NCI-H748 (cell line): ENCODE results near the gene PGA4.
"Not testable (repeated sequence)": the region's sequence is repeated elsewhere in the genome, so short reads cannot be mapped to it uniquely, and the experiment has no call there.

Experiments used
- DNase-seq: peaks from one replicate; lab custom pipeline; 2025; ENCODE audit not compliant: unreplicated experiment; lab: John Stamatoyannopoulos, UW

PGA4 gene

DNA sequence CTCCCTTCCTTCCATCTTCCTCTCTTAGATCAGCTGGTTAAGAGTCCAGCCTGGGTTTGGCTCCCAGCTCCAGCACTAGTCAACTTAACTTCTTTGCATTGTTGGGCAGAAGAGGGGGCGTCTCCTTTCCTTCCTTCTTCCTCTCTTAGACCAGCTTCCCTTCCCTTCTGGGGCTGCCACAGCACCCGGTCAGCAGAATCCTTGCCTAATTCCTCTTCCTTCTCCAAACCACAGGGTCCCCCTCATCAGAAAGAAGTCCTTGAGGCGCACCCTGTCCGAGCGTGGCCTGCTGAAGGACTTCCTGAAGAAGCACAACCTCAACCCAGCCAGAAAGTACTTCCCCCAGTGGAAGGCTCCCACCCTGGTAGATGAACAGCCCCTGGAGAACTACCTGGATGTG lies 18.3 kb upstream of the PGA4 start:
- DNase-seq = not testable (repeated sequence)

DNA sequence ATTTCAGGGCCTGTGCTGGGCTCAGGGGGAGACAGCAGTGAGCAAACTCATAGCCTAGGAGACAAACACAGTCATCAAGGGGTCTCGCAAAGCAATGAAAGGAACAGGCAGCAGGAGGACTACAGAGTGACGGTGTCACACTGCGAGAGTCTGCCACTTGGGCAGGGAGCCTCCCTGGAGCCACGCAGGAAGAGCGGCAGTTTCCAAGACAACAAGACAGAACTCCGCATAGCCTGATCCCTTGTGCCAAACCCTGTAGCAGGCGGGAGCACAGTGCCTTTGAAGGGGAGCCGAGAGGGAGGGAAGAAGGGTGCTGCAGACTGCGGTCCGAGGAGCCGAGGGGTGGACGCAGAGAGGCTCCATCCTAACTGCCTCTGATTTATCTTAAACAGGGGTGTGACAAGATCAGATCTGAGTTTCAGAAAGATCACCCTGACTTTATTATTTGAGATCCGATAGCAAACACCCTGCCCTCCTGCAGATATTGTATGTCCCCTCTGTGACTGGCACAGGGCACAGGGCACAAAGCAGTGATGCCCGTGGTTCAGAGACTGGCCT lies 17.6 kb upstream of the PGA4 start:
- DNase-seq = not testable (repeated sequence)

DNA sequence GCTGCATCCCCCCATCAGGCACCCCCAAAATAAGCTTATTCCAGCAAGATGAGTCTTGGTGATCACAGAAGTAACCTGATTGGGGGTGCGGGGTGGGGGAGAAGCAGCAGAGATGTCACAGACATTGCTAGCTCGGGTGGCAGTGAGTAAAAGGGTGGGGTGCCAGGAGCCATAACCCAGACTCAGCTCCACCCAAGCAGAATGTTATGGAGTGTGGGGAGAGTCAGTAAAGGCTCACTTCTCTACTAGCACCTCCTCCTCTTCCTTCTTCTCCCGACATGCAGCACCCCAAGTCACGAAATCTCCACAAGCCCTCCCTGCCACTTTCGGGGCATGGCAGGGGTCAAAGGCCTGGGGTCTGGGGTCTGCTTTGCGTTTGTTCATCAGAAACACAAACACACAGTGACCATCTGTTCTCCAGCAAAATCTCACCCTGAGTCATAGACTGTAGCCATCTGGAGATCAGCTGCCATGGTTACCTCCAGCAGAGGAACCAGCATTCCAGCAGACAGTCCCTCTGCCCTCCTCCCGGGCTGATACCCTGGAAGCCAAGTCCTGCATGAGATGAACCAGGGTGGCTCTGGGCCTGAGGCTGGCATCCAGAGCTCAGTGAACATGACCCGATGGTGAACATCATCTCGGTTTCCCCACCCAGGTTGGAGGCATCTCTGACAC lies 14.4 kb upstream of the PGA4 start:
- DNase-seq = not testable (repeated sequence)

DNA sequence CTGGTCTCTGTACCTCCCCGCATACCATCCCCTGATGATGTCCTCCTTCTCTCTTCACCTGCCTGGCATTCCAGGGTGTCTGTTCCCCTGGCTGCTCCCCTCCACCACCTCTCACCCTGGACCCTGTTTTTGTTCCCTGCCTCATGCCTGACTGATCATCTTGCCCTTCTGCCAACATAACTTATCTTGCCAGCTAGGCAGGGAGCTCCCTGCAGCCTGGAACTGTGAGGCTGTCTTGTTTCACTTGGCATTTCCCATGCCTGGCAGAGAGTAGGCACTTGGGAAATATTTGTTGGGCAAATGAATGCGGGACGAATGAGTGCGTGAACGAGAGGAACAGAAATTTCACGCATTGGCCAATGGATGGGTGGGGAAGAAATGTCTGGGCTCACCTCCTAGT lies 11.5 kb upstream of the PGA4 start:
- DNase-seq = not testable (repeated sequence)

DNA sequence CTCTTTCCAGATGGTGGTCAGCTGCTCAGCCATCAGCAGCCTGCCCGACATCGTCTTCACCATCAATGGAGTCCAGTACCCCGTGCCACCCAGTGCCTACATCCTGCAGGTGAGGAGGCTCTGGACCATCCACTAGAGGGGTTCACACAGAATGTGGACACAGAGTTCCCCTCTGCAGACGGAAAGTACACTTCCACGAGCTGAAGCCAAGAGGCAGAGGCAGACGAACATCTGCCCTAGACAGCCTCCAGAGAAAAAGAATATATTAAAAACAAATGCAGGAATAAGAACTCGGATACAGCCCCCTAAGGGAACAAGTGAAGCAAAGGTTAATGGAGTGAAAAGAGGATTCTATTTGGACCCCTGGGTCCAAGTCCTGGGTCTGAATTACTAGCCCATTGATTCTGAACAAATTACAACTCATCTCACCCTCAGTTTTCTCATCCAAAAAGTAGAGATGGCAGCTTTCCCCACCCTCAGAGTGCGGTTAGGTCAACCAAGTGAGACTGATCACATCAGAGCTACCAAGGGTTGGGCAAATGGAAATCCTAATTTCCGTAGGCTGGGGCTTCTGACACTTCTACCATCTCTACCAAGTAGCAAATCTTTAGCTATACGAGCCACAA lies 10.7 kb upstream of the PGA4 start:
- not testable (repeated sequence) for DNase-seq

DNA sequence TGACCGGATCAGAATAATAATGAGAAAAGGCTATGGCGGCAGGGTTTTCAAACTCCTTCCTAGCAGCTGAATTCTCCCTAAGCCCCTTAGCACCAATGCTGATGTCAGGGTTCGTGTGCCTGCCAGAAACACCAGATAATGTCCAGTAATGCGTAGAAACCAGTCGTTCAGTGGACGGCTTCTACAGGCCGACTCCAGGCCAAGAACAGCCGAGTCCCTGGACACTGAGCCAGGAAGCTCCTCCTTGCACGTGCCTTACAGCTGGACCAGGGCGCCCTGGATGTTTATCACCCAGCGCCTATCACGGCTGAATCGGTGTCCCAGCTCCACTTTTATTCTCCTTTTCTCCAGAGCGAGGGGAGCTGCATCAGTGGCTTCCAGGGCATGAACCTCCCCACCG lies 9.9 kb upstream of the PGA4 start:
- not testable (repeated sequence) for DNase-seq

DNA sequence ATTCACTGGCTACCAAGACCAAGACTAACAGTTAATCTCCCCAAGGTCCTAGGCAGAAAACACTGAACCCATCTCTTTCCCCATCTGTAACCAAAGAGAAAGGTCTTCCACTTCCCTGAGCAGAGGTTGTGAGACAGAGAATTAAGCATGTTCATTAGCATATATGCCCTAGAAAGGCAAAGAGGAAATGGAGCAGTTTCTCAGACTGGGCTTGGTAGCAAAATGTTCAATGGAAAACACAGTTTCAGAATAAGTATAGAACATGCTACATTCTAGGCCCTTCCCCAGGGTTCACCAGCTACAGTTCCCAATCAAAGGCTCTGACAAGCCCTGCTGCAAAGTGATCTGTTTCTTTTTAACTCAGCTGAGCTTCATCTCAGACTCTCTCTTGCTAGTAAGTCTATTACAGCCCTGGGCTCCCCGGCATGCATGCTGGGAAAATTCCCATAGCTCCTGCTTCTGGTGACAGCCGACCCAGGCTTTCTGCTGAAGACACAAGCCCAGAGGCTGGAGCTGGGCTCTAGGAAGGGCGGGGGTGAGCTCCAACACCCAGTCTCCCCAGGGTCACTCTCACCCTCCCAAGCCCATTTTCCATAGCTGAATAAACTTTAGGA lies 8.3 kb upstream of the PGA4 start:
- not testable (repeated sequence) for DNase-seq

DNA sequence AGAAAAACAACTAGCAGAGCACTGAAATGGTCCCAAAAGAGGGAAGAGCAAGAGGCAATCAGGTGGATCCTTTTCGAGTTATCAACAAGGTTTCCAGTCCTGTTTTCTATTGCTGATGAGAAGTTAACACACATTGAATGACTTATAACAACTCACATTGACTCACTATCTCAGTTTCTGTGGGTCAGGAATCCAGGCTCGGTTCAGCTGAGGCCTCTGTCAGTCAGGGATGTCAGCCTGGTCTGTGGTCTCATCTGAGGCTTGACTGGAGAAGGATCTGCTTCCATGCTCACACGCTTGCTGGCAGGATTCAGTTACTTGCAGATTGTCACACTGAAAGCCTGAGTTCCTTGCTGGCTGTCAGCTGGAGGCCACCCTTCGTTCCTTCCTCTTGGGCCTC lies 3.8 kb upstream of the PGA4 start:
- not testable (repeated sequence) for DNase-seq

DNA sequence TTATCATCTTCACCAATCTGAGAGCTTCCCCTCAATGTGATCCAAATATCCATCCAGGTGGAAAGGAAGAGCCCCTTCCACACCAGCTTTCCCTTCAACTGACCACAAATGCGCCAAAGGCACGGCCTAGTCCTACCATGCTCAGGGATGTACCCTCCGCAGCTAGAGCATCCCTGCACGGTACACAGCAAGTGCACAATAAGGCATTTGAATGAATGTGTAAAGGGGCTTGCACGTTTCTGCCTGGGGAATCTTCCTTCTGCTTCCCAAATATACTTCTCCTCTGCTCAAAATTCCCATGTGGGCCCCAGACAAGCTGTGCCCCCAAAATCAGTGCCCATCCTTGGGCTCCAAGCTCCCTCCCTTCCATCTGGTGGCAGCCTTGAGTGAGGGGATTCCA lies 3.1 kb upstream of the PGA4 start:
- not testable (repeated sequence) for DNase-seq

DNA sequence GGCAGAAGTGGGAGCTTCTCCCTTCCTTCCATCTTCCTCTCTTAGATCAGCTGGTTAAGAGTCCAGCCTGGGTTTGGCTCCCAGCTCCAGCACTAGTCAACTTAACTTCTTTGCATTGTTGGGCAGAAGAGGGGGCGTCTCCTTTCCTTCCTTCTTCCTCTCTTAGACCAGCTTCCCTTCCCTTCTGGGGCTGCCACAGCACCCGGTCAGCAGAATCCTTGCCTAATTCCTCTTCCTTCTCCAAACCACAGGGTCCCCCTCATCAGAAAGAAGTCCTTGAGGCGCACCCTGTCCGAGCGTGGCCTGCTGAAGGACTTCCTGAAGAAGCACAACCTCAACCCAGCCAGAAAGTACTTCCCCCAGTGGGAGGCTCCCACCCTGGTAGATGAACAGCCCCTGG lies 545 bp downstream of the PGA4 start:
- not testable (repeated sequence) for DNase-seq

DNA sequence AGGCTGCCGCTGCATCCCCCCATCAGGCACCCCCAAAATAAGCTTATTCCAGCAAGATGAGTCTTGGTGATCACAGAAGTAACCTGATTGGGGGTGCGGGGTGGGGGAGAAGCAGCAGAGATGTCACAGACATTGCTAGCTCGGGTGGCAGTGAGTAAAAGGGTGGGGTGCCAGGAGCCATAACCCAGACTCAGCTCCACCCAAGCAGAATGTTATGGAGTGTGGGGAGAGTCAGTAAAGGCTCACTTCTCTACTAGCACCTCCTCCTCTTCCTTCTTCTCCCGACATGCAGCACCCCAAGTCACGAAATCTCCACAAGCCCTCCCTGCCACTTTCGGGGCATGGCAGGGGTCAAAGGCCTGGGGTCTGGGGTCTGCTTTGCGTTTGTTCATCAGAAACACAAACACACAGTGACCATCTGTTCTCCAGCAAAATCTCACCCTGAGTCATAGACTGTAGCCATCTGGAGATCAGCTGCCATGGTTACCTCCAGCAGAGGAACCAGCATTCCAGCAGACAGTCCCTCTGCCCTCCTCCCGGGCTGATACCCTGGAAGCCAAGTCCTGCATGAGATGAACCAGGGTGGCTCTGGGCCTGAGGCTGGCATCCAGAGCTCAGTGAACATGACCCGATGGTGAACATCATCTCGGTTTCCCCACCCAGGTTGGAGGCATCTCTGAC lies 4.5 kb downstream of the PGA4 start:
- DNase-seq = not testable (repeated sequence)

DNA sequence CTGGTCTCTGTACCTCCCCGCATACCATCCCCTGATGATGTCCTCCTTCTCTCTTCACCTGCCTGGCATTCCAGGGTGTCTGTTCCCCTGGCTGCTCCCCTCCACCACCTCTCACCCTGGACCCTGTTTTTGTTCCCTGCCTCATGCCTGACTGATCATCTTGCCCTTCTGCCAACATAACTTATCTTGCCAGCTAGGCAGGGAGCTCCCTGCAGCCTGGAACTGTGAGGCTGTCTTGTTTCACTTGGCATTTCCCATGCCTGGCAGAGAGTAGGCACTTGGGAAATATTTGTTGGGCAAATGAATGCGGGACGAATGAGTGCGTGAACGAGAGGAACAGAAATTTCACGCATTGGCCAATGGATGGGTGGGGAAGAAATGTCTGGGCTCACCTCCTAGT lies 7.3 kb downstream of the PGA4 start:
- DNase-seq = not testable (repeated sequence)

DNA sequence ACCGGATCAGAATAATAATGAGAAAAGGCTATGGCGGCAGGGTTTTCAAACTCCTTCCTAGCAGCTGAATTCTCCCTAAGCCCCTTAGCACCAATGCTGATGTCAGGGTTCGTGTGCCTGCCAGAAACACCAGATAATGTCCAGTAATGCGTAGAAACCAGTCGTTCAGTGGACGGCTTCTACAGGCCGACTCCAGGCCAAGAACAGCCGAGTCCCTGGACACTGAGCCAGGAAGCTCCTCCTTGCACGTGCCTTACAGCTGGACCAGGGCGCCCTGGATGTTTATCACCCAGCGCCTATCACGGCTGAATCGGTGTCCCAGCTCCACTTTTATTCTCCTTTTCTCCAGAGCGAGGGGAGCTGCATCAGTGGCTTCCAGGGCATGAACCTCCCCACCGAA lies 8.9 kb downstream of the PGA4 start:
- DNase-seq = not testable (repeated sequence)

DNA sequence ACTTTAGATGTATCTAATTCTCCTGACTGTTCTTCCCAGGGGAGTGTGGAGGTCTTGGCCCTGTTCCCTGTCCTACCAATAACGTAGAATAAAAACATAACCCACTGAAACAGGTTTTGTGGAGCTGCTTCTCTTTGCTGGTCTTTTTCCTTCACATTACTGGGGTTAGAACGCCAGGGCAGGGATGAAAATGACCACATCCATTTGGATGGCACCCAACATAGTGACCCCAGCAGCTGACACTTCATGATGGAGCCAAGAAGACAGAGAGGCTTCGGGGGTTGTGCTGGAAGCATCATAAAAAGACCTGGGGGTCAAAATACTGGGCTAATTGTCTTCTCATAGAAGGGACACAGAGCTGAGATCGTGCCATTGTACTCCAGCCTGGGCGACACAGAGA lies 9.4 kb downstream of the PGA4 start:
- not testable (repeated sequence) for DNase-seq

DNA sequence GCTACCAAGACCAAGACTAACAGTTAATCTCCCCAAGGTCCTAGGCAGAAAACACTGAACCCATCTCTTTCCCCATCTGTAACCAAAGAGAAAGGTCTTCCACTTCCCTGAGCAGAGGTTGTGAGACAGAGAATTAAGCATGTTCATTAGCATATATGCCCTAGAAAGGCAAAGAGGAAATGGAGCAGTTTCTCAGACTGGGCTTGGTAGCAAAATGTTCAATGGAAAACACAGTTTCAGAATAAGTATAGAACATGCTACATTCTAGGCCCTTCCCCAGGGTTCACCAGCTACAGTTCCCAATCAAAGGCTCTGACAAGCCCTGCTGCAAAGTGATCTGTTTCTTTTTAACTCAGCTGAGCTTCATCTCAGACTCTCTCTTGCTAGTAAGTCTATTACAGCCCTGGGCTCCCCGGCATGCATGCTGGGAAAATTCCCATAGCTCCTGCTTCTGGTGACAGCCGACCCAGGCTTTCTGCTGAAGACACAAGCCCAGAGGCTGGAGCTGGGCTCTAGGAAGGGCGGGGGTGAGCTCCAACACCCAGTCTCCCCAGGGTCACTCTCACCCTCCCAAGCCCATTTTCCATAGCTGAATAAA lies 10.5 kb downstream of the PGA4 start:
- DNase-seq = not testable (repeated sequence)

DNA sequence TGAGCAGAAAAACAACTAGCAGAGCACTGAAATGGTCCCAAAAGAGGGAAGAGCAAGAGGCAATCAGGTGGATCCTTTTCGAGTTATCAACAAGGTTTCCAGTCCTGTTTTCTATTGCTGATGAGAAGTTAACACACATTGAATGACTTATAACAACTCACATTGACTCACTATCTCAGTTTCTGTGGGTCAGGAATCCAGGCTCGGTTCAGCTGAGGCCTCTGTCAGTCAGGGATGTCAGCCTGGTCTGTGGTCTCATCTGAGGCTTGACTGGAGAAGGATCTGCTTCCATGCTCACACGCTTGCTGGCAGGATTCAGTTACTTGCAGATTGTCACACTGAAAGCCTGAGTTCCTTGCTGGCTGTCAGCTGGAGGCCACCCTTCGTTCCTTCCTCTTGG lies 15.0 kb downstream of the PGA4 start:
- not testable (repeated sequence) for DNase-seq

DNA sequence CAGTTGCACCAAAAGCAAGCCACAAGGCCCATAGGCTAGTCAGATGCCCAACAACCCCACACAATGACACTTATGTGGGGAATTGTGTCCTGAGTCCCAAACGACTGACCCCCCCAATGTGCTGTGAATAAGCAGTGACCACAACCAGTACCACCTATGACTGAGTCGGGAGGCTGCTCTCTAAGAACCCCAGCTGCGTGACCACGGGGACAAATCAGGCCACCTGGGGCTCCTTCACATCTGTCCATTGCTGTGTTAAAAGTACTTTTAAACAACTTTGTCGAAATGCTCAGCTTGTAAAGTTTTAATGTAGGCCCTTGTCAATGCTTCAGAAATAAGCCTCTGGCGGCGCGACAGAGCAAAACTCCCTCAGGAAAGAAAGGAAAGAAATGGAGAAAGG lies 18.1 kb downstream of the PGA4 start:
- DNase-seq = not testable (repeated sequence)

DNA sequence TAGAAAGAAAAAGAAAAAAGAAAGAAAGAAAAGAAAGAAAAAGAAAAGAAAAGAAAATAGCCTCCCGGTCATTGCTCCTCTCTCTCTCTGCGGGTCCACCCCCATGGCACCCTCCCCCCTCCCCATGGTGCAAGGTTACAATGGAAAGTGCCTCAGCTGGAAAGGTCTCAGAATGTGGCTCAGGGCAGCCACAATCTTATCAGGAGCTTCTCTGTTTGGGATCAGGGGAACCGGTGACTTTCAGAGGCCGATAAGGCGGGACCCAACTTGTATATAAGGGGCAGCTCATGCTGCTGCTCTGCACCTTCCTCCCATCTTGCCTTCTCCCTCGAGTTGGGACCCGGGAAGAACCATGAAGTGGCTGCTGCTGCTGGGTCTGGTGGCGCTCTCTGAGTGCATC lies 18.7 kb downstream of the PGA4 start, which contains the start of gene PGA5:
TSS of gene PGA5 (plus strand) at position 301 of the 400 bp plus-strand sequence. CDS start at position 353, 52 bp downstream.
- not testable (repeated sequence) for DNase-seq

DNA sequence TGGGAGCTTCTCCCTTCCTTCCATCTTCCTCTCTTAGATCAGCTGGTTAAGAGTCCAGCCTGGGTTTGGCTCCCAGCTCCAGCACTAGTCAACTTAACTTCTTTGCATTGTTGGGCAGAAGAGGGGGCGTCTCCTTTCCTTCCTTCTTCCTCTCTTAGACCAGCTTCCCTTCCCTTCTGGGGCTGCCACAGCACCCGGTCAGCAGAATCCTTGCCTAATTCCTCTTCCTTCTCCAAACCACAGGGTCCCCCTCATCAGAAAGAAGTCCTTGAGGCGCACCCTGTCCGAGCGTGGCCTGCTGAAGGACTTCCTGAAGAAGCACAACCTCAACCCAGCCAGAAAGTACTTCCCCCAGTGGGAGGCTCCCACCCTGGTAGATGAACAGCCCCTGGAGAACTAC lies 19.4 kb downstream of the PGA4 start:
- DNase-seq = not testable (repeated sequence)

DNA sequence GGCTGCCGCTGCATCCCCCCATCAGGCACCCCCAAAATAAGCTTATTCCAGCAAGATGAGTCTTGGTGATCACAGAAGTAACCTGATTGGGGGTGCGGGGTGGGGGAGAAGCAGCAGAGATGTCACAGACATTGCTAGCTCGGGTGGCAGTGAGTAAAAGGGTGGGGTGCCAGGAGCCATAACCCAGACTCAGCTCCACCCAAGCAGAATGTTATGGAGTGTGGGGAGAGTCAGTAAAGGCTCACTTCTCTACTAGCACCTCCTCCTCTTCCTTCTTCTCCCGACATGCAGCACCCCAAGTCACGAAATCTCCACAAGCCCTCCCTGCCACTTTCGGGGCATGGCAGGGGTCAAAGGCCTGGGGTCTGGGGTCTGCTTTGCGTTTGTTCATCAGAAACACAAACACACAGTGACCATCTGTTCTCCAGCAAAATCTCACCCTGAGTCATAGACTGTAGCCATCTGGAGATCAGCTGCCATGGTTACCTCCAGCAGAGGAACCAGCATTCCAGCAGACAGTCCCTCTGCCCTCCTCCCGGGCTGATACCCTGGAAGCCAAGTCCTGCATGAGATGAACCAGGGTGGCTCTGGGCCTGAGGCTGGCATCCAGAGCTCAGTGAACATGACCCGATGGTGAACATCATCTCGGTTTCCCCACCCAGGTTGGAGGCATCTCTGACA lies 23.3 kb downstream of the PGA4 start:
- not testable (repeated sequence) for DNase-seq
